HEK293T (cell line): ENCODE measurements around the gene ACOXL.

Experiments used
- CTCF ChIA-PET: fragments of 350-600 bp; formaldehyde crosslinking; extraction: SDS; loops from one replicate; lab custom pipeline; 2021; ENCODE audit warnings: antibody characterized with exemption, inconsistent platforms; lab: Yijun Ruan, JAX
- POLR2A ChIA-PET: fragments of 350-600 bp; formaldehyde crosslinking; extraction: SDS; loops from one replicate; lab custom pipeline; 2020; ENCODE audit warnings: antibody characterized with exemption, inconsistent platforms; lab: Yijun Ruan, JAX
- DNase-seq: peaks from one replicate; pipeline ENCODE4 v3.0.0; 2012; ENCODE audit warnings: mixed read lengths; ENCODE audit errors: extremely low spot score
- ARNT ChIP-seq: fragments of 450-650 bp; IDR thresholded peaks from 2 replicates; pipeline ENCODE4 v1.6.1; 2017; ENCODE audit warnings: mild to moderate bottlenecking
- BHLHE40 ChIP-seq: fragments of 450-650 bp; IDR thresholded peaks from 2 replicates; pipeline ENCODE4 v1.6.1; 2016; ENCODE audit warnings: mild to moderate bottlenecking, moderate library complexity, borderline replicate concordance
- CTBP1 ChIP-seq: fragments of 450-650 bp; IDR thresholded peaks from 2 replicates; pipeline ENCODE4 v1.6.1; 2016; ENCODE audit warnings: borderline replicate concordance
- ELF4 ChIP-seq: fragments of 450-650 bp; IDR thresholded peaks from 2 replicates; pipeline ENCODE4 v1.6.1; 2017; ENCODE audit warnings: antibody characterized with exemption
- FOXA1 ChIP-seq: fragments of 450-650 bp; IDR thresholded peaks from 2 replicates; pipeline ENCODE4 v1.6.1; 2016; ENCODE audit warnings: mild to moderate bottlenecking
- FOXK2 ChIP-seq: fragments of 450-650 bp; IDR thresholded peaks from 2 replicates; pipeline ENCODE4 v1.6.1; 2016; ENCODE audit warnings: mild to moderate bottlenecking
- FOXM1 ChIP-seq: fragments of 450-650 bp; IDR thresholded peaks from 2 replicates; pipeline ENCODE4 v1.6.1; 2017; ENCODE audit warnings: mild to moderate bottlenecking, borderline replicate concordance
- HDGF ChIP-seq: fragments of 450-650 bp; IDR thresholded peaks from 2 replicates; pipeline ENCODE4 v1.6.1; 2017; ENCODE audit warnings: antibody characterized with exemption, borderline replicate concordance
- L3MBTL2 ChIP-seq: fragments of 450-650 bp; conservative IDR thresholded peaks from 2 replicates; pipeline ENCODE4 v1.6.1; 2016; ENCODE audit warnings: mild to moderate bottlenecking
- LEF1 ChIP-seq: fragments of 450-650 bp; IDR thresholded peaks from 2 replicates; pipeline ENCODE4 v1.6.1; 2017; ENCODE audit warnings: mild to moderate bottlenecking, borderline replicate concordance
- NFRKB ChIP-seq: fragments of 450-650 bp; IDR thresholded peaks from 2 replicates; pipeline ENCODE4 v1.6.1; 2016; ENCODE audit warnings: mild to moderate bottlenecking, moderate library complexity
- PKNOX1 ChIP-seq: fragments of 450-650 bp; IDR thresholded peaks from 2 replicates; pipeline ENCODE4 v1.6.1; 2016
- SP1 ChIP-seq: fragments of 450-650 bp; IDR thresholded peaks from 2 replicates; pipeline ENCODE4 v1.6.1; 2017
- SUZ12 ChIP-seq: fragments of 450-650 bp; IDR thresholded peaks from 2 replicates; pipeline ENCODE4 v1.6.1; 2016; ENCODE audit warnings: mild to moderate bottlenecking
- TARDBP ChIP-seq: fragments of 450-650 bp; IDR thresholded peaks from 2 replicates; pipeline ENCODE4 v1.6.1; 2016
- ZNF384 ChIP-seq: fragments of 450-650 bp; IDR thresholded peaks from 2 replicates; pipeline ENCODE4 v1.6.1; 2016

The ACOXL gene

GRCh38 chr2:110772383-110772755 is 40.0 kb downstream of the ACOXL start:
- CTCF ChIA-PET = no interaction called here
- TF ChIP-seq PKNOX1 (no peak), NFRKB (no peak), BHLHE40 (no peak), LEF1 (no peak), TARDBP (no peak), ARNT (no peak)
- POLR2A ChIA-PET = no interaction called here
- DNase-seq = no peak

- POLR2A ChIA-PET = no interaction called here
These were observed 41.1 kb downstream of the ACOXL start for GRCh38 chr2:110773401-110773921.

GRCh38 chr2:110774701-110775100 is 42.3 kb downstream of the ACOXL start:
- TF ChIP-seq SUZ12 (no peak), CTBP1 (no peak), ZNF384 (no peak), FOXA1 (no peak), BHLHE40 (no peak), HDGF (no peak), L3MBTL2 (no peak), SP1 (no peak), ELF4 (no peak), NFRKB (no peak), FOXM1 (no peak), PKNOX1 (no peak), ARNT (no peak), FOXK2 (no peak), LEF1 (no peak), TARDBP (no peak)
- no peak for DNase-seq
- ChIA-PET POLR2A (no interaction called here), CTCF (no interaction called here)

More at GRCh38 chr2:110773401-110773921, 41.1 kb downstream of the ACOXL start:
- CTCF ChIA-PET = interaction anchor here (0.6 kb wide), 1 partner anchor 376 kb away, joined by 3 read pairs; no protein-coding TSS in a partner anchor
- DNase-seq = no peak
- TF ChIP-seq SUZ12 = no peak
- TF ChIP-seq HDGF = no peak
- TF ChIP-seq SP1 = no peak
- TF ChIP-seq CTBP1 = no peak
- TF ChIP-seq TARDBP = no peak
- no peak for TF ChIP-seq FOXM1
- TF ChIP-seq ZNF384 = no peak
- no peak for TF ChIP-seq L3MBTL2
- no peak for TF ChIP-seq NFRKB
- TF ChIP-seq PKNOX1 = no peak
- TF ChIP-seq ARNT = no peak
- TF ChIP-seq FOXA1 = no peak
- no peak for TF ChIP-seq LEF1
- no peak for TF ChIP-seq FOXK2
- no peak for TF ChIP-seq BHLHE40
- no peak for TF ChIP-seq ELF4

- ChIA-PET CTCF (no interaction called here), POLR2A (no interaction called here)
- DNase-seq = no peak
- TF ChIP-seq FOXM1 (no peak), FOXK2 (no peak), NFRKB (no peak), TARDBP (no peak), ARNT (no peak), SUZ12 (no peak), L3MBTL2 (no peak), BHLHE40 (no peak), SP1 (no peak), FOXA1 (no peak), LEF1 (no peak), PKNOX1 (no peak), CTBP1 (no peak), ZNF384 (no peak), ELF4 (no peak), HDGF (no peak)
These were observed 45.3 kb downstream of the ACOXL start for GRCh38 chr2:110777531-110778311.

GRCh38 chr2:110780461-110780860 is 48.1 kb downstream of the ACOXL start:
- POLR2A ChIA-PET = interaction anchor here (1.3 kb wide), 1 partner anchor 9 kb away, joined by 3 read pairs; no protein-coding TSS in a partner anchor
- no peak for DNase-seq
- CTCF ChIA-PET = no interaction called here
- TF ChIP-seq FOXM1 (no peak), ELF4 (no peak), HDGF (no peak), FOXA1 (no peak), L3MBTL2 (no peak), BHLHE40 (no peak), PKNOX1 (no peak), LEF1 (no peak), ARNT (no peak), FOXK2 (no peak), TARDBP (no peak), SP1 (no peak), NFRKB (no peak), SUZ12 (no peak), ZNF384 (no peak), CTBP1 (no peak)
